IMR-90 (cell line): ENCODE results near the gene CCDC27. TPM values are rescaled to one million over a fixed set of nuclear protein-coding genes. Genes with fewer than 3 reads are reported as not detected.

ENCODE experiments used
- ATAC-seq: fragments of 200-7000 bp; cut with Tn5 transposase; 2 replicates; pipeline ENCODE4 v1.9.1; 2020; ENCODE audit warnings: low read depth, mild to moderate bottlenecking, moderate library complexity
- BruUV-seq: library from RNA; stranded (reverse); fragments of 400-500 nt; replicated peaks from 2 replicates; lab custom pipeline; 2021; lab: Mats Ljungman, UMichigan
- CTCF ChIA-PET: fragments of 300-600 bp; formaldehyde crosslinking; extraction: SDS; loops from one replicate; lab custom pipeline; 2021; ENCODE audit warnings: antibody characterized with exemption; lab: Yijun Ruan, JAX
- POLR2A ChIA-PET: fragments of 300-600 bp; sonication (Branson Sonifier 250); formaldehyde crosslinking; loops from one replicate; lab custom pipeline; 2022; ENCODE audit warnings: antibody characterized with exemption; ENCODE audit not compliant: unreplicated experiment; lab: Charles Lee
- DNase-seq: peaks from one replicate; pipeline ENCODE4 v3.0.0; 2013
- H2AFZ ChIP-seq: replicated peaks from 2 replicates; pipeline ENCODE3; 2013; ENCODE audit warnings: low read length, mild to moderate bottlenecking; ENCODE audit not compliant: poor library complexity
- H2AK5ac ChIP-seq: 2 replicates; pipeline ENCODE4 v1.6.1; 2013; ENCODE audit warnings: low read depth, low read length, inconsistent platforms
- H2AK9ac ChIP-seq: replicated peaks from 2 replicates; pipeline ENCODE3; 2013; ENCODE audit warnings: mild to moderate bottlenecking, low read depth, low read length, moderate library complexity; ENCODE audit not compliant: poor library complexity
- H2BK120ac ChIP-seq: 2 replicates; pipeline ENCODE4 v1.6.1; 2013; ENCODE audit warnings: low read depth, low read length, inconsistent platforms
- H2BK15ac ChIP-seq: 3 replicates; pipeline ENCODE4 v1.6.1; 2013; ENCODE audit warnings: low read depth, low read length, inconsistent platforms
- H2BK20ac ChIP-seq: 2 replicates; pipeline ENCODE4 v1.6.1; 2013; ENCODE audit warnings: low read depth, mild to moderate bottlenecking, inconsistent platforms, low read length, moderate library complexity
- H2BK5ac ChIP-seq: 2 replicates; pipeline ENCODE4 v1.6.1; 2013; ENCODE audit warnings: mild to moderate bottlenecking, low read depth, low read length, inconsistent platforms; ENCODE audit not compliant: poor library complexity, severe bottlenecking
- H3K14ac ChIP-seq: replicated peaks from 2 replicates; pipeline ENCODE4 v1.6.1; 2013; ENCODE audit warnings: low read depth, low read length, inconsistent platforms
- H3K18ac ChIP-seq: 2 replicates; pipeline ENCODE4 v1.6.1; 2013; ENCODE audit warnings: low read depth, low read length, control low read depth
- H3K23ac ChIP-seq: 2 replicates; pipeline ENCODE4 v1.6.1; 2013; ENCODE audit warnings: low read depth, low read length, inconsistent platforms
- H3K27ac ChIP-seq: 2 replicates; pipeline ENCODE4 v1.5.1; 2013; ENCODE audit warnings: mild to moderate bottlenecking, control low read depth, low read length; ENCODE audit not compliant: insufficient read depth
- H3K27me3 ChIP-seq: 2 replicates; pipeline ENCODE4 v1.6.1; 2013; ENCODE audit warnings: low read length; ENCODE audit not compliant: control insufficient read depth, insufficient read depth
- H3K36me3 ChIP-seq: 2 replicates; pipeline ENCODE4 v1.6.1; 2013; ENCODE audit warnings: low read length, mixed read lengths; ENCODE audit not compliant: control insufficient read depth, insufficient read depth
- H3K4ac ChIP-seq: 2 replicates; pipeline ENCODE4 v1.6.1; 2013; ENCODE audit warnings: low read depth, low read length, inconsistent platforms
- H3K4me1 ChIP-seq: 2 replicates; pipeline ENCODE4 v1.6.1; 2013; ENCODE audit warnings: low read length, mixed read lengths; ENCODE audit not compliant: control insufficient read depth, insufficient read depth
- H3K4me2 ChIP-seq: 2 replicates; pipeline ENCODE4 v1.6.1; 2013; ENCODE audit warnings: low read depth, mild to moderate bottlenecking, control low read depth, low read length, moderate library complexity
- H3K4me3 ChIP-seq: 2 replicates; pipeline ENCODE4 v1.5.1; 2013; ENCODE audit warnings: low read depth, mild to moderate bottlenecking, control low read depth, low read length, moderate library complexity; ENCODE audit not compliant: insufficient read depth
- H3K56ac ChIP-seq: 2 replicates; pipeline ENCODE4 v1.6.1; 2013; ENCODE audit warnings: low read length, inconsistent platforms; ENCODE audit not compliant: insufficient read depth; ENCODE audit errors: extremely low read depth
- H3K79me1 ChIP-seq, 2 experiments: 2 replicates each; pipeline ENCODE4 v1.6.1; 2013; ENCODE audit warnings: low read length in 2 of 2, inconsistent platforms in 1 of 2, low read depth in 1 of 2
- H3K9ac ChIP-seq: 2 replicates; pipeline ENCODE4 v1.6.1; 2013; ENCODE audit warnings: low read depth, low read length, control low read depth
- H3K9me1 ChIP-seq: 2 replicates; pipeline ENCODE4 v1.6.1; 2013; ENCODE audit warnings: low read length, inconsistent platforms; ENCODE audit not compliant: insufficient read depth
- H3K9me3 ChIP-seq: 2 replicates; pipeline ENCODE4 v1.6.1; 2013; ENCODE audit warnings: low read length; ENCODE audit not compliant: control insufficient read depth, insufficient read depth
- H4K20me1 ChIP-seq: 2 replicates; pipeline ENCODE4 v1.6.1; 2013; ENCODE audit warnings: low read length, inconsistent platforms; ENCODE audit not compliant: insufficient read depth
- H4K5ac ChIP-seq: 2 replicates; pipeline ENCODE4 v1.6.1; 2013; ENCODE audit warnings: mild to moderate bottlenecking, low read depth, low read length, control low read depth
- H4K8ac ChIP-seq, 2 experiments: 2 replicates each; pipeline ENCODE4 v1.6.1; 2013; ENCODE audit warnings: low read depth in 2 of 2, low read length in 2 of 2, control low read depth in 1 of 2, inconsistent platforms in 1 of 2
- H4K91ac ChIP-seq: 2 replicates; pipeline ENCODE4 v1.6.1; 2013; ENCODE audit warnings: low read depth, low read length, inconsistent platforms; ENCODE audit not compliant: insufficient read depth
- MAFK ChIP-seq: IDR thresholded peaks from 2 replicates; pipeline ENCODE4 v1.6.1; 2012; ENCODE audit warnings: low read depth, low read length, improper control_type of control experiment
- MAZ ChIP-seq: IDR thresholded peaks from 2 replicates; pipeline ENCODE4 v1.6.1; 2012; ENCODE audit warnings: low read depth, mild to moderate bottlenecking, low read length, improper control_type of control experiment, moderate library complexity, borderline replicate concordance
- RFX5 ChIP-seq: IDR thresholded peaks from 2 replicates; pipeline ENCODE4 v1.8.0; 2012; ENCODE audit warnings: low read depth, mild to moderate bottlenecking, low read length, moderate library complexity
- WGBS, 2 experiments: methylation state at CpG; one replicate each; pipeline versions ENCODE4 v1.1.5 to v1.1.7; 2013; ENCODE audit warnings: missing lambda C conversion rate in 2 of 2; ENCODE audit not compliant: insufficient read length in 1 of 2; ENCODE audit errors: extremely low coverage in 2 of 2; 5-methylcytosine and 5-hydroxymethylcytosine counted together
- dilution Hi-C: fragments of 300-500 bp; cut with HindIII; formaldehyde crosslinking; loops from one replicate; pipeline ENCODE4 v1.14.3; 2018; ENCODE audit warnings: low sequenced_read_pairs; ENCODE audit not compliant: unreplicated experiment
- in situ Hi-C: fragments of 300-500 bp; cut with MboI; formaldehyde crosslinking; loops from 3 replicates; pipeline ENCODE4 v1.14.3; 2019; ENCODE audit warnings: low sequenced_read_pairs, inconsistent platforms, mixed read lengths
- intact Hi-C: fragments of 100-400 bp; cut with micrococcal nuclease; formaldehyde crosslinking; loops from 2 replicates; pipeline ENCODE4 v1.10.0; 2022
- polyA plus RNA-seq, 3 experiments: library from polyadenylated mRNA; depleted of rRNA; stranded (reverse); fragments of >200 nt; gene quantifications; 2 replicates each; pipeline ENCODE4 v1.2.3, GENCODE V29; 2012; ENCODE audit warnings: low replicate concordance in 1 of 3
- total RNA-seq: library from RNA; depleted of rRNA; stranded (reverse); fragments of >200 nt; gene quantifications from 2 replicates; pipeline ENCODE4 v1.2.3, GENCODE V29; 2012

The CCDC27 gene
- total and polyA plus RNA-seq, 2 of the 4 experiments (the other 2 are of a cell fraction) = not detected

- Histone ChIP-seq H2BK15ac (no peak overlapping the region), H3K56ac (no peak overlapping the region), H3K23ac (no peak overlapping the region), H3K9ac (no peak overlapping the region), H4K91ac (no peak overlapping the region), H2BK120ac (no peak overlapping the region), H3K36me3 (no peaks in the 10 kb centered on the region), H4K5ac (no peak overlapping the region), H3K4me3 (no peak overlapping the region), H2AFZ (no peak overlapping the region), H3K79me1 (no peaks in the 10 kb centered on the region), H2BK5ac (no peak overlapping the region), H3K9me1 (no peaks in the 10 kb centered on the region), H3K9me3 (no peaks in the 10 kb centered on the region), H3K4ac (no peak overlapping the region), H3K18ac (no peak overlapping the region), H3K4me1 (no peaks in the 10 kb centered on the region), H3K27me3 (peaks cover 39% of the 10 kb centered on the region), H4K8ac (no peak overlapping the region), H2AK9ac (no peak overlapping the region), H3K14ac (no peak overlapping the region), H3K4me2 (no peak overlapping the region), H2AK5ac (no peak overlapping the region), H2BK20ac (no peak overlapping the region), H3K27ac (no peak overlapping the region), H4K20me1 (no peaks in the 10 kb centered on the region)
- TF ChIP-seq MAFK (no peak), RFX5 (no peak), MAZ (0 out of 2 replicates have a peak, but pooled peaks have one; percentile 13)
- dilution Hi-C loops = no loop called here
- in situ Hi-C loops = no loop called here
- DNase-seq (no peak), ATAC-seq (peak; percentile 83)
- intact Hi-C loops = no loop called here
- BruUV-seq = no TSS peak
- ChIA-PET POLR2A (interaction anchor here (0.5 kb wide), 1 partner anchor 184 kb away, joined by 3 read pairs; no protein-coding TSS in a partner anchor), CTCF (no interaction called here)
- WGBS, 2 experiments = 32% methylated on average over 6 of the region's 40 CpGs; no CpG with 5 or more reads in 1 of the 2 experiments
Observed at GRCh38 chr1:3717715-3718601, 34.3 kb upstream of the CCDC27 start.
